Activated CD8-positive, alpha-beta memory T cell treated with anti-CD3 and anti-CD28 coated beads, Interleukin-2, amount 10 ng/mL, durations not matched to agents 7 days and 5 days (primary cell): ENCODE data around the gene RBM5. TPM values are rescaled to one million over a fixed set of nuclear protein-coding genes. Genes with fewer than 3 reads are reported as not detected.

Source experiments
- total RNA-seq, 2 experiments: library from RNA; stranded (reverse); gene quantifications; one replicate each; pipeline ENCODE4 v1.2.3, GENCODE V29; 2021

The RBM5 gene
- total RNA-seq, 2 experiments from 2014 or later = 176 to 202 TPM

Other genes starting within 250 kb of the RBM5 start
- gene TRAIP, start 232.4 kb upstream of the RBM5 start, total RNA-seq = 10 to 100 TPM; 27.3 to 32.0 TPM
- gene CAMKV, start 219.0 kb upstream of the RBM5 start, total RNA-seq = not detected
- gene MST1R, start 185.0 kb upstream of the RBM5 start, total RNA-seq = 1 to 10 TPM; 1.2 to 2.5 TPM
- gene MON1A, start 159.1 kb upstream of the RBM5 start, total RNA-seq = 10 to 100 TPM; 13.0 to 15.8 TPM
- 100 to 1,000 TPM; 108 to 142 TPM for gene RBM6, start 148.8 kb upstream of the RBM5 start, total RNA-seq
- gene SEMA3F, start 66.4 kb downstream of the RBM5 start, total RNA-seq = under 1 TPM; 0.07 to 0.09 TPM
- gene GNAT1, start 102.7 kb downstream of the RBM5 start, total RNA-seq = not detected
- gene SLC38A3, start 116.4 kb downstream of the RBM5 start, total RNA-seq = not detected
- 100 to 1,000 TPM; 450 to 509 TPM for gene GNAI2, start 147.3 kb downstream of the RBM5 start, total RNA-seq
- under 1 TPM; 0.16 to 0.70 TPM for gene SEMA3B, start 180.2 kb downstream of the RBM5 start, total RNA-seq
- gene LSMEM2, start 190.2 kb downstream of the RBM5 start, total RNA-seq = not detected
- 100 to 1,000 TPM in 1 of 2 experiments, 10 to 100 TPM in 1; 74.8 to 103 TPM for gene IFRD2, start 203.5 kb downstream of the RBM5 start, total RNA-seq
- gene HYAL3, start 210.5 kb downstream of the RBM5 start, total RNA-seq = 10 to 100 TPM; 13.0 to 14.3 TPM
- 10 to 100 TPM; 23.1 to 37.3 TPM for gene NAA80, start 210.5 kb downstream of the RBM5 start, total RNA-seq
- gene HYAL1, start 214.7 kb downstream of the RBM5 start, total RNA-seq = under 1 TPM; 0.14 to 0.15 TPM
- gene HYAL2, start 233.8 kb downstream of the RBM5 start, total RNA-seq = 1 to 10 TPM; 7.4 TPM
- 10 to 100 TPM; 20.4 to 25.0 TPM for gene TUSC2, start 239.3 kb downstream of the RBM5 start, total RNA-seq